Measurements from ENCODE around the gene TIE1. TPM values are rescaled to one million over a fixed set of nuclear protein-coding genes. Genes with fewer than 3 reads are reported as not detected.

Gene TIE1
- total and polyA plus RNA-seq, 2 donors (not counting 1 experiment from before 2014, with no cell fraction given): 0.02 TPM; not detected in 1

DNA sequence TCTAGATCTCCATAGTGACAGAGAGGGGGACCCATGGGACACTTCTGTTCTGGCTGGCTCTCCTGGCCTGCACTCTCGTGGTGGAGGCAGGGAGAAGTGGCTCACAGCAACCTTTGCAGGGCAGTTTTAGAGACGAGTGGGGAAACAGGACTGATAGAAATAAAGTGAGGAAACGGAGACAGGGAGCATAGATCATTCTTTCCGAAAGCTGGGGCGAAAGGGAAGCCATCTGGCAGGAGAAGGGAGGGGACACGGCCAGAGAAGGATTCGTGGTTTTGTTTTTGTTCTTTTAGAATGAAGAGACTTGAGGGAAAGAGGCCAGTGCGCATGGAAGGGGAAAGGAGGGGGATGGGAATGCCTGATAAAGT lies 3.5 kb downstream of the TIE1 start:
- Histone ChIP-seq H3K27me3 (ENCODE audit: control insufficient read depth, insufficient read depth, low read length) (no peaks in the 10 kb centered on the region), H4K20me1 (ENCODE audit: control insufficient read depth, extremely low read depth, insufficient read depth, low read length) (no peaks in the 10 kb centered on the region), H2AFZ (ENCODE audit: low read length) (no peak overlapping the region), H3K4me1 (ENCODE audit: control insufficient read depth, extremely low read depth, insufficient read depth, low read length) (no peaks in the 10 kb centered on the region), H3K4me2 (ENCODE audit: extremely low read depth, insufficient read depth, low read length) (no peak overlapping the region), H3K79me2 (ENCODE audit: control insufficient read depth, insufficient read depth, low read length) (no peaks in the 10 kb centered on the region), H3K9me3 (ENCODE audit: control insufficient read depth, insufficient read depth, low read depth, low read length) (no peaks in the 10 kb centered on the region), H3K36me3 (ENCODE audit: control insufficient read depth, insufficient read depth, low read length) (no peaks in the 10 kb centered on the region), H3K4me3 (replicated peaks in 1 of 4; ENCODE audit: control extremely low read depth in 1 of 4, insufficient read depth in 1 of 4, low read depth in 3 of 4, low read length in 4 of 4) (no peak overlapping the region), H3K27ac (ENCODE audit: insufficient read depth, low read length) (no peak overlapping the region), H3K9ac (ENCODE audit: insufficient read depth, low read length) (no peak overlapping the region)
- TF ChIP-seq EZH2 (IDR thresholded peaks at IDR 0.05; ENCODE audit: low read length, missing control alignments): no peak
- TF ChIP-seq, protein P1, sequence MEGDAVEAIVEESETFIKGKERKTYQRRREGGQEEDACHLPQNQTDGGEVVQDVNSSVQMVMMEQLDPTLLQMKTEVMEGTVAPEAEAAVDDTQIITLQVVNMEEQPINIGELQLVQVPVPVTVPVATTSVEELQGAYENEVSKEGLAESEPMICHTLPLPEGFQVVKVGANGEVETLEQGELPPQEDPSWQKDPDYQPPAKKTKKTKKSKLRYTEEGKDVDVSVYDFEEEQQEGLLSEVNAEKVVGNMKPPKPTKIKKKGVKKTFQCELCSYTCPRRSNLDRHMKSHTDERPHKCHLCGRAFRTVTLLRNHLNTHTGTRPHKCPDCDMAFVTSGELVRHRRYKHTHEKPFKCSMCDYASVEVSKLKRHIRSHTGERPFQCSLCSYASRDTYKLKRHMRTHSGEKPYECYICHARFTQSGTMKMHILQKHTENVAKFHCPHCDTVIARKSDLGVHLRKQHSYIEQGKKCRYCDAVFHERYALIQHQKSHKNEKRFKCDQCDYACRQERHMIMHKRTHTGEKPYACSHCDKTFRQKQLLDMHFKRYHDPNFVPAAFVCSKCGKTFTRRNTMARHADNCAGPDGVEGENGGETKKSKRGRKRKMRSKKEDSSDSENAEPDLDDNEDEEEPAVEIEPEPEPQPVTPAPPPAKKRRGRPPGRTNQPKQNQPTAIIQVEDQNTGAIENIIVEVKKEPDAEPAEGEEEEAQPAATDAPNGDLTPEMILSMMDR (conservative IDR thresholded peaks at IDR 0.05 in 1 of 2, IDR thresholded peaks at IDR 0.05 in 1 of 2; ENCODE audit: low read depth in 1 of 2, low read length in 2 of 2): no peak
- DNase-seq (ENCODE audit: low read depth in 2 of 2): no peak

DNA sequence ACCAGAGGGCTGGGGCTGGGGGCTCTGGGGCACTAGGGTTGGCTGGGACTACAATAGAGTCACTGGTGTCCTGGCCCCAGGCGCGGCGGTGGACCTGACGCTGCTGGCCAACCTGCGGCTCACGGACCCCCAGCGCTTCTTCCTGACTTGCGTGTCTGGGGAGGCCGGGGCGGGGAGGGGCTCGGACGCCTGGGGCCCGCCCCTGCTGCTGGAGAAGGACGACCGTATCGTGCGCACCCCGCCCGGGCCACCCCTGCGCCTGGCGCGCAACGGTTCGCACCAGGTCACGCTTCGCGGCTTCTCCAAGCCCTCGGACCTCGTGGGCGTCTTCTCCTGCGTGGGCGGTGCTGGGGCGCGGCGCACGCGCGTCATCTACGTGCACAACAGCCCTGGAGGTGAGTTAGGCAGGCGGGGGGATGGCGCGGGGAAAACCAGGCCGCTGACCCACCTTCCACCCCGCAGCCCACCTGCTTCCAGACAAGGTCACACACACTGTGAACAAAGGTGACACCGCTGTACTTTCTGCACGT lies 4.1 kb downstream of the TIE1 start:
- Histone ChIP-seq H2AFZ (ENCODE audit: low read length) (no peak overlapping the region), H3K9ac (ENCODE audit: insufficient read depth, low read length) (no peak overlapping the region), H3K4me1 (ENCODE audit: control insufficient read depth, extremely low read depth, insufficient read depth, low read length) (no peaks in the 10 kb centered on the region), H3K79me2 (ENCODE audit: control insufficient read depth, insufficient read depth, low read length) (no peaks in the 10 kb centered on the region), H3K36me3 (ENCODE audit: control insufficient read depth, insufficient read depth, low read length) (no peaks in the 10 kb centered on the region), H3K27me3 (ENCODE audit: control insufficient read depth, insufficient read depth, low read length) (no peaks in the 10 kb centered on the region), H3K9me3 (ENCODE audit: control insufficient read depth, insufficient read depth, low read depth, low read length) (no peaks in the 10 kb centered on the region), H4K20me1 (ENCODE audit: control insufficient read depth, extremely low read depth, insufficient read depth, low read length) (no peaks in the 10 kb centered on the region), H3K27ac (ENCODE audit: insufficient read depth, low read length) (no peak overlapping the region), H3K4me2 (ENCODE audit: extremely low read depth, insufficient read depth, low read length) (no peak overlapping the region), H3K4me3 (replicated peaks in 1 of 4; ENCODE audit: control extremely low read depth in 1 of 4, insufficient read depth in 1 of 4, low read depth in 3 of 4, low read length in 4 of 4) (no peak overlapping the region)
- TF ChIP-seq, protein P1 (conservative IDR thresholded peaks at IDR 0.05 in 1 of 2, IDR thresholded peaks at IDR 0.05 in 1 of 2; ENCODE audit: low read depth in 1 of 2, low read length in 2 of 2): no peak
- TF ChIP-seq EZH2 (IDR thresholded peaks at IDR 0.05; ENCODE audit: low read length, missing control alignments): no peak
- DNase-seq (ENCODE audit: low read depth in 2 of 2): no peak

- Histone ChIP-seq H3K27ac (ENCODE audit: insufficient read depth, low read length) (no peak overlapping the region), H3K9ac (ENCODE audit: insufficient read depth, low read length) (no peak overlapping the region), H4K20me1 (ENCODE audit: control insufficient read depth, extremely low read depth, insufficient read depth, low read length) (no peaks in the 10 kb centered on the region), H3K27me3 (ENCODE audit: control insufficient read depth, insufficient read depth, low read length) (no peaks in the 10 kb centered on the region), H3K9me3 (ENCODE audit: control insufficient read depth, insufficient read depth, low read depth, low read length) (no peaks in the 10 kb centered on the region), H3K36me3 (ENCODE audit: control insufficient read depth, insufficient read depth, low read length) (no peaks in the 10 kb centered on the region), H3K79me2 (ENCODE audit: control insufficient read depth, insufficient read depth, low read length) (no peaks in the 10 kb centered on the region), H3K4me3 (replicated peaks in 1 of 4; ENCODE audit: control extremely low read depth in 1 of 4, insufficient read depth in 1 of 4, low read depth in 3 of 4, low read length in 4 of 4) (no peak overlapping the region), H2AFZ (ENCODE audit: low read length) (no peak overlapping the region), H3K4me2 (ENCODE audit: extremely low read depth, insufficient read depth, low read length) (no peak overlapping the region), H3K4me1 (ENCODE audit: control insufficient read depth, extremely low read depth, insufficient read depth, low read length) (no peaks in the 10 kb centered on the region)
- DNase-seq (ENCODE audit: low read depth in 2 of 2): no peak
- TF ChIP-seq EZH2 (IDR thresholded peaks at IDR 0.05; ENCODE audit: low read length, missing control alignments): no peak
- TF ChIP-seq, protein P1 (conservative IDR thresholded peaks at IDR 0.05 in 1 of 2, IDR thresholded peaks at IDR 0.05 in 1 of 2; ENCODE audit: low read depth in 1 of 2, low read length in 2 of 2): no peak
These were observed 4.7 kb downstream of the TIE1 start for GRCh38 chr1:43305461-43305860.
